H1 (cell line): ENCODE results near the gene SLC13A4. TPM values are rescaled to one million over a fixed set of nuclear protein-coding genes. Genes with fewer than 3 reads are reported as not detected.
A peak's percentile ranks its signal among the peaks of the same experiment; 100 is the strongest.

Experiments used
- CTCF ChIA-PET: fragments of 300-600 bp; sonication (Branson Sonifier 250); formaldehyde crosslinking; loops from one replicate; lab custom pipeline; 2021; ENCODE audit not compliant: partially characterized antibody; lab: Charles Lee
- POLR2A ChIA-PET: fragments of 300-600 bp; sonication (Branson Sonifier 250); formaldehyde crosslinking; loops from one replicate; lab custom pipeline; 2021; ENCODE audit warnings: inconsistent platforms; ENCODE audit not compliant: partially characterized antibody; lab: Charles Lee
- DNase-seq, 2 experiments: peaks; one replicate each; pipeline versions ENCODE4 v3.0.0 to v3.0.0-alpha.2; 2010 to 2022; ENCODE audit warnings: low spot score in 2 of 2, low read depth in 1 of 2, mixed read lengths in 1 of 2
- FAIRE-seq: peaks from 2 replicates; lab custom pipeline; 2011; peaks lifted over from hg19 to GRCh38; lab: Jason Lieb, UNC
- H2AFZ ChIP-seq: 2 replicates; pipeline ENCODE4 v1.8.1; 2012; ENCODE audit warnings: low read length, inconsistent platforms
- H2AK5ac ChIP-seq: 2 replicates; pipeline ENCODE4 v1.6.1; 2013; ENCODE audit warnings: low read depth, low read length
- H2BK120ac ChIP-seq: replicated peaks from 2 replicates; pipeline ENCODE3; 2013; ENCODE audit warnings: low read depth, low read length, inconsistent platforms
- H2BK12ac ChIP-seq: 2 replicates; pipeline ENCODE4 v1.6.1; 2013; ENCODE audit warnings: low read depth, low read length
- H2BK15ac ChIP-seq: 2 replicates; pipeline ENCODE4 v1.6.1; 2013; ENCODE audit warnings: low read length
- H2BK20ac ChIP-seq: 2 replicates; pipeline ENCODE4 v1.6.1; 2013; ENCODE audit warnings: low read length
- H2BK5ac ChIP-seq: 2 replicates; pipeline ENCODE4 v1.6.1; 2013; ENCODE audit warnings: low read depth, low read length
- H3K14ac ChIP-seq: 2 replicates; pipeline ENCODE4 v1.6.1; 2013; ENCODE audit warnings: inconsistent platforms; ENCODE audit not compliant: insufficient read length
- H3K18ac ChIP-seq: 2 replicates; pipeline ENCODE4 v1.6.1; 2013; ENCODE audit warnings: low read length; ENCODE audit errors: extremely low read depth
- H3K23ac ChIP-seq: 2 replicates; pipeline ENCODE4 v1.6.1; 2013; ENCODE audit warnings: inconsistent platforms; ENCODE audit not compliant: insufficient read length
- H3K23me2 ChIP-seq: 2 replicates; pipeline ENCODE4 v1.6.1; 2013; ENCODE audit warnings: low read depth, low read length
- H3K27ac ChIP-seq: 2 replicates; pipeline ENCODE4 v1.6.1; 2011; ENCODE audit warnings: low read depth, low read length, inconsistent platforms
- H3K27me3 ChIP-seq, 4 experiments: replicated peaks in 1 of 4; 1 replicate in 1 of 4; 2 replicates in 3 of 4; pipeline versions ENCODE4 v1.6.1 to v1.8.1; 2011 to 2013; ENCODE audit warnings: low read length in 3 of 4, mild to moderate bottlenecking in 3 of 4, inconsistent platforms in 2 of 4, mixed read lengths in 2 of 4, moderate library complexity in 1 of 4; ENCODE audit not compliant: control insufficient read depth in 3 of 4, insufficient read depth in 3 of 4; ENCODE audit errors: extremely low read depth in 1 of 4
- H3K36me3 ChIP-seq, 4 experiments: 2 replicates each; pipeline versions ENCODE4 v1.6.1 to v1.8.1; 2011 to 2013; ENCODE audit warnings: mild to moderate bottlenecking in 4 of 4, low read length in 3 of 4, moderate library complexity in 2 of 4, control low read depth in 1 of 4, inconsistent platforms in 1 of 4; ENCODE audit not compliant: insufficient read depth in 4 of 4, control insufficient read depth in 2 of 4
- H3K4ac ChIP-seq: replicated peaks from 2 replicates; pipeline ENCODE3; 2013; ENCODE audit warnings: low read length, low read depth, mixed read lengths, inconsistent platforms; ENCODE audit not compliant: insufficient read length
- H3K4me1 ChIP-seq, 4 experiments: replicated peaks in 1 of 4; 1 replicate in 1 of 4; 2 replicates in 3 of 4; pipeline versions ENCODE4 v1.6.1 to v1.8.1; 2011 to 2013; ENCODE audit warnings: low read length in 3 of 4, inconsistent platforms in 2 of 4, mixed read lengths in 1 of 4; ENCODE audit not compliant: insufficient read depth in 4 of 4, control insufficient read depth in 3 of 4
- H3K4me2 ChIP-seq, 2 experiments: 2 replicates each; pipeline versions ENCODE4 v1.6.1 to v1.8.1; 2011 to 2013; ENCODE audit warnings: low read depth in 2 of 2, low read length in 2 of 2, control low read depth in 1 of 2, inconsistent platforms in 1 of 2, mild to moderate bottlenecking in 1 of 2; ENCODE audit not compliant: insufficient read depth in 1 of 2
- H3K4me3 ChIP-seq, 4 experiments: fragments of 200-600, 300-600 bp in 1 of 4; sonication (generic), shearing (Covaris generic), sonication (Bioruptor Twin) in 1 of 4; 2 replicates each; pipeline versions ENCODE4 v1.5.1 to v1.8.1; 2011 to 2016; ENCODE audit warnings: low read length in 4 of 4, low read depth in 3 of 4, control low read depth in 2 of 4, inconsistent platforms in 2 of 4, mild to moderate bottlenecking in 2 of 4, mixed read lengths in 1 of 4, moderate library complexity in 1 of 4; ENCODE audit not compliant: insufficient read depth in 2 of 4; ENCODE audit errors: extremely low read depth in 1 of 4
- H3K56ac ChIP-seq: replicated peaks from 2 replicates; pipeline ENCODE3; 2013; ENCODE audit warnings: low read depth, mild to moderate bottlenecking, mixed read lengths, low read length, inconsistent platforms; ENCODE audit not compliant: insufficient read length
- H3K79me1 ChIP-seq: 2 replicates; pipeline ENCODE4 v1.6.1; 2013; ENCODE audit warnings: low read depth, low read length, control low read depth
- H3K79me2 ChIP-seq, 2 experiments: 2 replicates each; pipeline versions ENCODE4 v1.6.1 to v1.8.1; 2012 to 2013; ENCODE audit warnings: low read length in 2 of 2, mild to moderate bottlenecking in 2 of 2, inconsistent platforms in 1 of 2; ENCODE audit not compliant: insufficient read depth in 2 of 2, control insufficient read depth in 1 of 2
- H3K9ac ChIP-seq, 4 experiments: replicated peaks in 1 of 4; 1 replicate in 1 of 4; 2 replicates in 3 of 4; pipeline versions ENCODE4 v1.6.1 to v1.8.1; 2011 to 2013; ENCODE audit warnings: low read depth in 3 of 4, low read length in 3 of 4, control low read depth in 2 of 4, mild to moderate bottlenecking in 2 of 4, moderate library complexity in 2 of 4, inconsistent platforms in 1 of 4; ENCODE audit errors: extremely low read depth in 1 of 4
- H3K9me3 ChIP-seq, 2 experiments: 2 replicates each; pipeline versions ENCODE4 v1.6.1 to v1.8.1; 2012 to 2013; ENCODE audit warnings: mild to moderate bottlenecking in 2 of 2, moderate library complexity in 2 of 2, control low read depth in 1 of 2, inconsistent platforms in 1 of 2, low read depth in 1 of 2, low read length in 1 of 2, mixed read lengths in 1 of 2; ENCODE audit not compliant: insufficient read depth in 2 of 2
- H4K20me1 ChIP-seq, 2 experiments: replicated peaks in 1 of 2; 2 replicates each; pipeline versions ENCODE3 to v1.8.1; 2011 to 2013; ENCODE audit warnings: inconsistent platforms in 2 of 2, low read length in 2 of 2, mild to moderate bottlenecking in 1 of 2; ENCODE audit not compliant: insufficient read depth in 2 of 2, control insufficient read depth in 1 of 2
- H4K5ac ChIP-seq: 2 replicates; pipeline ENCODE4 v1.6.1; 2013; ENCODE audit warnings: low read length, low read depth, mixed read lengths, inconsistent platforms; ENCODE audit not compliant: insufficient read length
- H4K8ac ChIP-seq: 2 replicates; pipeline ENCODE4 v1.8.0; 2013; ENCODE audit warnings: mild to moderate bottlenecking, moderate library complexity, low read length, inconsistent platforms; ENCODE audit not compliant: insufficient read depth; ENCODE audit errors: extremely low read depth
- H4K91ac ChIP-seq: replicated peaks from 2 replicates; pipeline ENCODE3; 2013; ENCODE audit warnings: low read length, mixed read lengths, inconsistent platforms; ENCODE audit not compliant: insufficient read length
- CEBPB ChIP-seq: IDR thresholded peaks from 2 replicates; pipeline ENCODE4 v1.6.1; 2012; ENCODE audit warnings: low read depth, low read length
- CTBP2 ChIP-seq: IDR thresholded peaks from 2 replicates; pipeline ENCODE4 v1.7.0; 2011; ENCODE audit warnings: borderline replicate concordance, mild to moderate bottlenecking, moderate library complexity, mixed read lengths, low read length; ENCODE audit not compliant: insufficient read depth, insufficient read length
- SIX5 ChIP-seq: IDR thresholded peaks from 2 replicates; pipeline ENCODE4 v1.6.1; 2011; ENCODE audit warnings: mild to moderate bottlenecking, low read depth, low read length
- TAF7 ChIP-seq: optimal IDR thresholded peaks from 2 replicates; pipeline ENCODE3; 2011; ENCODE audit warnings: low read depth, mild to moderate bottlenecking, inconsistent platforms, low read length, moderate library complexity, borderline replicate concordance
- WGBS, 2 experiments: shearing (Covaris generic) in 1 of 2; methylation state at CpG; one replicate each; pipeline versions ENCODE4 v1.1.6 to v1.1.7; 2013 to 2015; ENCODE audit warnings: low lambda C conversion rate in 2 of 2, mixed read lengths in 2 of 2, inconsistent platforms in 1 of 2, low coverage in 1 of 2, missing lambda C conversion rate in 1 of 2; ENCODE audit not compliant: insufficient replicate concordance in 2 of 2, insufficient coverage in 1 of 2, insufficient read length in 1 of 2; ENCODE audit errors: extremely low coverage in 1 of 2, missing lambda C conversion rate in 1 of 2; 5-methylcytosine and 5-hydroxymethylcytosine counted together
- polyA plus RNA-seq, 7 experiments: library from polyadenylated mRNA; depleted of rRNA in 3 of 7; stranded (reverse) in 5 of 7; unstranded in 2 of 7; fragments of >200 nt in 5 of 7; fragments of 200-250 nt in 2 of 7; gene quantifications; 1 replicate in 5 of 7; 2 replicates in 1 of 7; 4 replicates in 1 of 7; pipeline versions ENCODE4 v1.2.1 to v1.2.3, GENCODE V29; 2011 to 2013; ENCODE audit warnings: missing spikeins in 2 of 7, mixed read lengths in 2 of 7
- total RNA-seq: library from RNA; stranded (reverse); fragmentation: NEBNext Ultra II Directional; extraction: Animal tissue kit (Norgen Biotek cat#: 25700); gene quantifications from 2 replicates; pipeline ENCODE4 v1.2.1, GENCODE V29; 2021

The SLC13A4 gene
- total and polyA plus RNA-seq, 2 of the 8 experiments (the other 6 are each of a cell fraction or from before 2014, with no cell fraction given) = 3.9 to 7.5 TPM

- Histone ChIP-seq H3K79me1 (no peaks in the 10 kb centered on the region), H3K56ac (no peak overlapping the region), H4K5ac (peak overlapping the region; percentile 38), H3K27me3 (no peaks in the 10 kb centered on the region), H3K9ac (peak overlapping the region in 2 of 4 experiments; percentile 53 to 87; a peak in 3 of 7 replicates), H3K18ac (peak overlapping the region; percentile 81; the same call in 1 of the 2 replicates), H2BK120ac (peak overlapping the region; percentile 39), H4K91ac (peak overlapping the region; percentile 11), H4K8ac (peak overlapping the region; percentile 97), H2AFZ (peak overlapping the region; percentile 93; the same call in 1 of the 2 replicates), H3K9me3 (no peaks in the 10 kb centered on the region), H2BK12ac (no peak overlapping the region), H3K14ac (no peak overlapping the region), H4K20me1 (no peaks in the 10 kb centered on the region), H3K4me1 (no peaks in the 10 kb centered on the region; a peak in 2 of 7 replicates), H3K23me2 (peaks cover 2% of the 10 kb centered on the region; the same call in 1 of the 2 replicates), H2BK20ac (no peak overlapping the region), H3K36me3 (no peaks in the 10 kb centered on the region), H3K4ac (peak overlapping the region; percentile 36), H3K23ac (no peak overlapping the region), H3K4me2 (peak overlapping the region; percentile 70), H3K27ac (no peak overlapping the region), H3K4me3 (peak overlapping the region; percentile 33 to 95 (median 90)), H2BK5ac (0 out of 2 replicates have a peak overlapping the region, but pooled peaks have one; percentile 88), H3K79me2 (peaks cover 0 to 40% of the 10 kb centered on the region in 2 experiments; a peak in 3 of 4 replicates), H2BK15ac (0 out of 2 replicates have a peak overlapping the region, but pooled peaks have one; percentile 88), H2AK5ac (peak overlapping the region; percentile 59; the same call in 1 of the 2 replicates)
- TF ChIP-seq CTBP2 (no peak), SIX5 (no peak), TAF7 (peak; percentile 0), CEBPB (peak; percentile 64; the same call in 1 of the 2 replicates)
- FAIRE-seq = no peak
- ChIA-PET CTCF (interaction anchor here (0.6 to 5.8 kb wide), 8 partner anchors 12 to 956 kb away, joined by 3 to 55 read pairs (median 4); no protein-coding TSS in a partner anchor), POLR2A (interaction anchor here (0.6 to 2.2 kb wide), 11 partner anchors 8 to 175 kb away, joined by 3 to 12 read pairs (median 3); no protein-coding TSS in a partner anchor)
- WGBS, 2 experiments = 71% methylated on average over 14 of the region's 14 CpGs; no CpG with 5 or more reads in 1 of the 2 experiments
- no peak for DNase-seq
These were observed 66.5 kb downstream of the SLC13A4 start for GRCh38 chr7:135661311-135662122.
